ENCODE data around the gene TMPRSS9.

DNA sequence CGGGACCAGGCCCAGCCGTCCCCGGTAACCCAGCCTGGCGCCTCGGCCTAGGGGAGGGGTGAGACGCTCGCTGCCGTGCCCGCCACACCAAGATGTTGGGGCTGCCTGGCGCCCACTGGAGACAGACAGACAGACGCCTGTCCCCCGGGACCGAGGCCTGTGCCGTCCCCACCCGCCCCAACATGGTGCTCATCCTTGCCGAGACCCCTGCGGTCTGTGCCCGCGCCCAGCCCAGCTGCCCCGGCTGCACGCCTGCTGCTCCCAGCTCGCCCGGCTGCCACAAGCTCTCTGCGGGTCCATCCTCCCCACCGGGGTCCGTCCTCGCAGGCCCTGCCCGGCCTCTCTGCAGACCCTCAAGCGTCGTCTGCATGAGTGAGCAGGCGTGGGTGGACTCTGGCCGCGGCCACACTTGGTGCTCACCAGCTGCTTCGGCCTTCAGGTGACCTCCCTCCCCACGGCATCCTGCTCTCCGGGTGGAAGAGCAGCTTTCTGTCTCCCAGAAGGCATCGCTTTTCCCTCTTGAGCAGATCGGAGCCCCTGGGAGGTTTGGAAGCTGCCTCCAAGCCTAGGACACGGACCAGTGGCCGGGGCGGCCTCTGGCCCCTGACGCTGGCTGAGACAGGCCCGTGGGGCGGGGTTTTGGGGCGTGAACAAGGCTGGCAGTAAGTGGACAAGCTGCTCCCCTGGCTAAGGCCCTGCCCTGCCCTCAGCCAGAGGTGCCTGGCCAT lies 6.7 kb upstream of the TMPRSS9 start:
- TF ChIP-seq EZH2 (IDR thresholded peaks at IDR 0.05; ENCODE audit: insufficient read depth, poor library complexity, severe bottlenecking) (no peak), EZH2phosphoT487 (IDR thresholded peaks at IDR 0.05; ENCODE audit: insufficient read depth, low read depth) (no peak)

Measured in GM23248 (cell line).